ENCODE measurements around the gene ADAMTSL4. TPM values are rescaled to one million over a fixed set of nuclear protein-coding genes. Genes with fewer than 3 reads are reported as not detected.
A peak's percentile ranks its signal among the peaks of the same experiment; 100 is the strongest.

The ADAMTSL4 gene
- total and polyA plus RNA-seq, 12 donors, result 1.7 to 34.4 (median 9.2) TPM

DNA sequence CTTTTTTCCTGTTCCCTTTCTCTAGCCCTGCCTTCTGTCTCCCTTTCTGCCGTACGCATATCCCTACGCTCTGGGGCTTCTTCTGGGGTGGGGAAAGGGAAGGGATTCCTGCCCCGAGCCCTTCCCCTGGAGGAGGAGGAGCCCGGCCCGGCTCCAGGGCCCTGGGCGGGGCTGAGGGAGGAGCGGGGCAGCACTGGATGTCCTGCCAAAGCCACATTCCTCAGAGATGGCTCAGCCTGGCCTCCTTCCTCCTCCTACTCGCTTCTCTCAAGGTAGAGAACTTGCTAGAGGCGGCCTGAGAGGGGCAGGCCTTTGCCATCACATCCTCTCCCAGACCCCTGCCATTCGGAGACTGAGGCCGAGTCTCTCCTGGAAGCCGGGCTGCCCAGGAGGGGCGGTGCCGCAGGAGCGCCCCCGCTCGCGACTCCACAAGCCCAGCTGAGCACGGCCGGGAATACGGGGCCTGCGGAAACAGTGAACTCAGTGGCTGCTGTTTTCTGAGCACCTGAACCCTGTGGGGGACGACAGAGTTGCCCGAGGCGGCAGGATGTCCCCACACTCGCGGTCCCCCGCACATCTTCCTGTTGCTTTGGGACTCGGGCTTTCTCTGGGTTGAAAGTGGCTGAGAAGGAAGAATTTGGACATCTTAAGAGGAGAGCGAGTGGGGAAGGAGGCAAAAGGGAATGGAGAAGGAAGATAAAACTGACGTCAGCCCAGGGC lies 12.2 kb downstream of the ADAMTSL4 start:
- intact Hi-C loops (cut with DNase I), result loop anchor here in 1 of 2 donors (5.0 kb wide), 1 partner anchor 61 kb away; no protein-coding TSS in a partner anchor
- 0 to 2% (median 1%) methylated on average over 13 to 32 of the region's 32 CpGs for WGBS, 4 donors
- Histone ChIP-seq H3K36me3 (replicated peaks in 1 of 2) (no peaks in the 10 kb centered on the region), H3K4me1 (replicated peaks in 1 of 2) (peaks cover 55 to 69% of the 10 kb centered on the region in 2 donors), H3K27ac (peak overlapping the region; percentile 96 to 100 (median 100)), H3K27me3 (no peaks in the 10 kb centered on the region), H3K9me3 (replicated peaks in 1 of 3) (no peaks in the 10 kb centered on the region), H3K4me3 (peak overlapping the region in 3 of 4 donors; percentile 16 to 72 (median 27))
- peak; percentile 94 to 98 (median 97) for DNase-seq
- peak; percentile 91 to 96 for TF ChIP-seq POLR2A (IDR thresholded peaks at IDR 0.05)
- TF ChIP-seq, protein P1, sequence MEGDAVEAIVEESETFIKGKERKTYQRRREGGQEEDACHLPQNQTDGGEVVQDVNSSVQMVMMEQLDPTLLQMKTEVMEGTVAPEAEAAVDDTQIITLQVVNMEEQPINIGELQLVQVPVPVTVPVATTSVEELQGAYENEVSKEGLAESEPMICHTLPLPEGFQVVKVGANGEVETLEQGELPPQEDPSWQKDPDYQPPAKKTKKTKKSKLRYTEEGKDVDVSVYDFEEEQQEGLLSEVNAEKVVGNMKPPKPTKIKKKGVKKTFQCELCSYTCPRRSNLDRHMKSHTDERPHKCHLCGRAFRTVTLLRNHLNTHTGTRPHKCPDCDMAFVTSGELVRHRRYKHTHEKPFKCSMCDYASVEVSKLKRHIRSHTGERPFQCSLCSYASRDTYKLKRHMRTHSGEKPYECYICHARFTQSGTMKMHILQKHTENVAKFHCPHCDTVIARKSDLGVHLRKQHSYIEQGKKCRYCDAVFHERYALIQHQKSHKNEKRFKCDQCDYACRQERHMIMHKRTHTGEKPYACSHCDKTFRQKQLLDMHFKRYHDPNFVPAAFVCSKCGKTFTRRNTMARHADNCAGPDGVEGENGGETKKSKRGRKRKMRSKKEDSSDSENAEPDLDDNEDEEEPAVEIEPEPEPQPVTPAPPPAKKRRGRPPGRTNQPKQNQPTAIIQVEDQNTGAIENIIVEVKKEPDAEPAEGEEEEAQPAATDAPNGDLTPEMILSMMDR (IDR thresholded peaks at IDR 0.05), result peak in 3 of 6 experiments; percentile 3 to 41 (median 33)

DNA sequence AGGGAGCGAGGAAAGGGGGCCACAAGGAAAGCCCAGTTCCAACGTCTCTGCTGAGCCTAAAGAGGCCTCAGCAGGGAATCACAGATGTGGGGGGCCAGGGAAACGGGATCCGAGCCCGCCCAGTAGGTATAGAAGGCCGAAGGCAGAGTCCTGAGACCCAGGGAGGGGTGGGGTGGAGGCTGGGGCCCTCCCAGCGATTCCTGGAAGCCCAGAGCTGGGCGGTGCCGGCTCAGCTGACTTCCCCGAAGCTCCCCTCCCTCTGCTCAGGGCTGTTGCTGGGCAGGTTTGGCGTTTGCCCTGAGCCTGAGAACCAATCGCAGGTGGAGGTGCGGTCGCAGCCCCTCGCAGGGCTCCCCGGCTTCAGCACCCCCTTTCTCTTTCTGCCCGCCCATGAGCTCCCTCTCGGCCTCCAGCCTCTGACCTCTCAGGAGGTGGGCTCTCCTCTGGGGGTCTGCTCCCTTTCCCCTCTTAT lies 12.8 kb downstream of the ADAMTSL4 start:
- H3K27me3 ChIP-seq, result no peaks in the 10 kb centered on the region
- H3K4me3 ChIP-seq, result peak overlapping the region in 3 of 4 donors; percentile 16 to 72 (median 27)
- intact Hi-C loops (cut with DNase I), result loop anchor here in 1 of 2 donors (5.0 kb wide), 1 partner anchor 60 kb away; no protein-coding TSS in a partner anchor
- H3K4me1 ChIP-seq (replicated peaks in 1 of 2), result peaks cover 57 to 75% of the 10 kb centered on the region in 2 donors
- WGBS, 4 donors, result 0 to 1% (median 0%) methylated on average over 7 to 18 of the region's 18 CpGs
- DNase-seq, result peak; percentile 94 to 97 (median 97)
- no peaks in the 10 kb centered on the region for H3K9me3 ChIP-seq (replicated peaks in 1 of 3)
- no peaks in the 10 kb centered on the region for H3K36me3 ChIP-seq (replicated peaks in 1 of 2)
- TF ChIP-seq, protein P1 (IDR thresholded peaks at IDR 0.05), result no peak
- TF ChIP-seq POLR2A (IDR thresholded peaks at IDR 0.05), result peak in 1 of 2 donors; percentile 47
- H3K27ac ChIP-seq, result peak overlapping the region; percentile 96 to 100 (median 100)

DNA sequence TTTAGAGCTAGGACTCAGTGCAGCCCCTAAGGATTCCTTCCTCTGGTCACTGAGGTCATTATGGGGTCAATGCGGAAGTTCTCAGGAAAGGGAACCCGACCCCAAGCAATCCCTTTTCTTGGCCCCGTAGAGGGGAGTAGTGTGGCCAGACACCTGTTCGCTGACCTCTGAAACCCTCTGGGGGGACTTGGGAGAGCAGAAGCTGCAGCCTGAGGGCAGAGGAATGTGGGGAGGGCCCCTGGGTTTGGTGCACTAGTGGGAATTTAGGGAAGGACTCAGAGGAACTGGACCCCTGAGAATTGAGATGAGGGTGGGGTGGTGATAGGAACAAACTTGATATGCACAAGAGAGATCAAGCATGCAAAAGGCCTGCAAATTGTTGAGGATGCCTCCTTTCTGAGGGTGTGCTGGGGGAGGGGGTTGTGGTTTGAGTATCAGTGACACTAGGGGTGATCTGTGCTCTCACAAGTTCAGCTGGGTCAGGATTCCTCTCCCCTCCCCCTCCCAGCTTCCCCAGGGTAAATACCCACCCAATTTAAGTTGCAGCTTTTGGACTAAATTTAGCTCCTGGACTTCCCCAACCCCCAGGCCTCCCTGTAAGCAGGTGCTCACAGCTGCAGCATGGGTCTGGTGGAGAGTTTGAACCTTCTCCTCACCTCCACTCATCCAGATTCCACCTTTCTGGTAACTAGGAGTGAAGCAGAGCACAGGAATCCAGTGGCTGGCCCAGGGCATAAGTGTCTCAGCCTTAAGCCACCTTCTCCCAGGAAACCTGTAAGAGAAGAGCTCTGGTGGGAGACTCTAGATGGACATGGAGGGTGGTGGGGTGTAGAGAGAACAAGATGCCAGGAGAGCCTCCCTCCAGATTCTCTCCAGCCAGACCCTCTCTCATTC lies 13.5 kb downstream of the ADAMTSL4 start:
- no peaks in the 10 kb centered on the region for H3K27me3 ChIP-seq
- peak overlapping the region; percentile 96 to 100 (median 100) for H3K27ac ChIP-seq
- H3K4me3 ChIP-seq, result peak overlapping the region in 1 of 4 donors; percentile 72
- H3K4me1 ChIP-seq (replicated peaks in 1 of 2), result peaks cover 64 to 82% of the 10 kb centered on the region in 2 donors
- H3K9me3 ChIP-seq (replicated peaks in 1 of 3), result no peaks in the 10 kb centered on the region
- peak in 3 of 7 donors; percentile 37 to 71 (median 66) for DNase-seq
- intact Hi-C loops (cut with DNase I), result loop anchor here in 1 of 2 donors (5.0 kb wide), 1 partner anchor 60 kb away; no protein-coding TSS in a partner anchor
- WGBS, 4 donors, result 15 to 19% (median 17%) methylated on average over 4 of the region's 4 CpGs
- TF ChIP-seq, protein P1 (IDR thresholded peaks at IDR 0.05), result no peak
- TF ChIP-seq POLR2A (IDR thresholded peaks at IDR 0.05), result no peak
- no peaks in the 10 kb centered on the region for H3K36me3 ChIP-seq (replicated peaks in 1 of 2)
